HG03442 (cell line): ENCODE data around the gene SPAG17.

Experiments
- ATAC-seq: cut with Tn5 transposase; IDR thresholded peaks from one replicate; pipeline ENCODE4 v1.9.1; 2021; ENCODE audit warnings: mild to moderate bottlenecking, moderate library complexity; ENCODE audit not compliant: unreplicated experiment

SPAG17 gene

GRCh38 chr1:118169016-118169415, 16.0 kb downstream of the SPAG17 start:
- ATAC-seq = no peak

DNA sequence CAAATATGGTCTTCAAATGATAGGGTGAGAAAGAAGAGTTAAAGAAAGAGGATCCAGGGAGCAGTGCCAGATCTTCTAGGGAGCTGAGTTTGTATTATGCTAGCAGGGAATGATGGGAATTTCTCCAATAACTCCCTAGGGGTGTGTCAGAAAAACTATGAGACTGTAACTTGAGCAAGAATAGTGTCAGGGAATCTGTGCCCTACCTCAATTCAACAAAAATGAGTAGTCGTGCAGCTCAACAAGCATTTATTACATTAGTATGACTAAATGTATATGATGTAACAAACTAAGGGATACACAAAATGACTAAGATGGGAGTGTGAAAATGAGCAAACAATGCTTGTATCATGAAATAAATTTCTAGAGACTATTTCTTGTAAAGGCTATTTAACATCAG, 24.2 kb downstream of the SPAG17 start:
- ATAC-seq = no peak

DNA sequence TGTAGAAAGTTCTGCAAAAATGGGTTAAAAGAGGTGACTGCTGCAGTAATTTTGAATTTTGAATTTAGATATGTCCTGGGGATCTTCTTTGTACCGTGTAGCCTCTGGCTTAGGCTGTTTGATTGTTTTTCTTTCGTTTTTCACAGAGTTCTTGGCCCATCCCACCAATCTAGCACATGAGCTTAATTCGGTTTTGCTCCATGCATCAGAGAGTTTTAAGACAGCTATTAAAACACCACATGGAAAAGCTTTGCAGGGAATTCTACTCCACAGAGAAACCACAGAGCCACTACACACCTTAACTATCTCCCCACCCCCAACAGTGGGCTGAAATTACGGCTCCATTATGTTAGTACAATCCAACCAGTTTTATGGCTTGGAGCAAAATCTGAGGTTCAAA, 25.5 kb downstream of the SPAG17 start:
- ATAC-seq = no peak

DNA sequence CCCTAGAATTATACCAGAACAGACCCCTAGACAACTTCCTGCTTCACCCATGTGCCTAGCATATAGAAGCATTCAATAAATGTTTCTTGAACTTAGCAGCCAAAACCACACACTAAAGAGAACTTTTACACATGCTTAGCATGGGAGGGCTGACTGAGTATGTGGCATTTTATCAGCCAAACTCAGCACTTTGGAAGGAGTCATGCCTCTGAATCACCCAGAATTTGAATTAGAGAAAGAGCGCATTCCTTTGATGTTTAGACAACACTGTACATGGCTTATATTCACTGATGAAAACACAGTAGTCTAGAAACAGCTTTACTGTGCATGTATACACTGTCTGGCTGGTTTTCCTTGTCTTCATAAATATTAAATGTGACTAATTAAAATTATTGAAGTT, 26.1 kb downstream of the SPAG17 start:
- no peak for ATAC-seq

GRCh38 chr1:118157506-118157905, 27.5 kb downstream of the SPAG17 start:
- ATAC-seq = no peak

GRCh38 chr1:118155106-118155505, 29.9 kb downstream of the SPAG17 start:
- no peak for ATAC-seq

- ATAC-seq = no peak
These were observed 30.8 kb downstream of the SPAG17 start for GRCh38 chr1:118154220-118154619.

GRCh38 chr1:118151312-118151937, 33.6 kb downstream of the SPAG17 start:
- ATAC-seq = no peak

DNA sequence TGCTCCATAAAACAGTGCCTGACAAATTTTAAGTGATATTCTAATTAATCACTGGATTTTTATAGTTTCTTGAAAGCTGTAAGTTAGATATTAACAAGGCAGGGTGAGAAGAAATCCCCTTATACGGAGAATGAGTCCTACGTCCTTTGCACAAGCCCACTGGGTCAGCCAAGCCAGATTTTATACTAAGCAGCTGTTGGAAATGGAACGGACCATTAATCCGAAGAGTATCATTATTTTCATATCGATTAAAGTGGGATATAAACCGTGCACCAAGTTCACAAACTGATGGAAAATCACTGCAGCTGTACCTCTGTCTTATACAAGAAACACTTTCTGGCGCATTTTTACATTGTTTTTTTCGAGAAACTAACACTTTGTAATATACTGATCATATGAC, 35.2 kb downstream of the SPAG17 start:
- no peak for ATAC-seq

DNA sequence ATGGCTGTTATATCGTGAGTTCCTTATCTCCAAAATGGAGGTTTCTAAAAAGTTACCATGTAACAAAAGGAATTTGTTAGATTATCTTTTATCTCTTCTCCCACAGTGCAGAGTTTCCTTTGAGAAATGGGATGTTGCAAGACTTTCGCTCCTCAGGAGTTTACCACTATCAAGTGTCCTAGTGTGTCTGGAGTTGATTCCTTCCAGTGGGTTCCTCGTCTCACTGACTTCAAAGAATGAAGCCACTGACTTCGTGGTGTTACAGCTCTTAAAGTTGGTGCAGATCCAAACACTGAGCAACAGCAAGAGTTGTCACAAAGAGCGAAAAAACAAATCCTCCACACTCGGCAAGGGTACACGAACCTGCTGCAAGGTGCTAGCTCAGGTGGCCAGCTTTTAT, 37.0 kb downstream of the SPAG17 start:
- no peak for ATAC-seq

- ATAC-seq = no peak
These were observed 37.5 kb downstream of the SPAG17 start for GRCh38 chr1:118147522-118147921.

- ATAC-seq = no peak
These were observed 39.3 kb downstream of the SPAG17 start for GRCh38 chr1:118145721-118146120.

- no peak for ATAC-seq
These were observed 40.3 kb downstream of the SPAG17 start for GRCh38 chr1:118144684-118145083.

- ATAC-seq = no peak
These were observed 41.2 kb downstream of the SPAG17 start for GRCh38 chr1:118143831-118144230.

- ATAC-seq = no peak
These were observed 41.9 kb downstream of the SPAG17 start for GRCh38 chr1:118143121-118143520.

DNA sequence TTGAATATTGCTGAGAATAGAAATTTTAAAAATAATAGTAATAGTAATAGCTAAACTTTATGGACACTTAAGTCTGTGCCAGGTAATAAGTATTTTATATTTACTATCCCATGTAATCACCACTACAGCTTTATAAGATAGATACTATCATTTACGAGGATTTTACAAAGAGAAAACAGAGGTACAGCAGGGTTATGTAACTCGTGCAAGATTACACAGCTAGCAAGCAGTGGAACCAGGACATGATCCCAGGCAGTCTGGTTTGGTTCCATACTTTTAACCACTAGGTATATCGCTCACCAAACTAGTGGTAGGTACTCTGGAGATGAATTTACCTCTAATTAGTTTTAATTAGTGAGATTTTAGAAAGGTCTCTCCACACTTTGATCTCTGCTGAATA, 42.5 kb downstream of the SPAG17 start:
- no peak for ATAC-seq

DNA sequence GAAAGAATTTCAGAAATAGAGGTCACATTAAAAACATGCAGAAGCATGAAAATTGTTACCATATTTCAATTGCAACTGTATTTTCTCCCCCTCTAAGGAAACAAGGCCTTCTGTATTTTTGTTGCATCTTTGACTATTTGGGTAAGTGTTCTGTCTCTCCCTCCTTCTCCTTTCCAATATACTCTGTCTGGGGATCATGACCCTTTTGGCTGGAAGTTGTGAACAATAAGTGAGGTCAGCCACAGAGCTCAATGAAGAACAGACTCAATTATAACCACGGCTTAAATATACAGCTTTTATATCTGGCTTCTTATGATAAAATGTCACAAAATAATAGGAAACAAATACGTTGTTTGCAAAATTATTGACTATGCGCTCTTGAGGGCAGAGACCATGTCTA, 47.1 kb downstream of the SPAG17 start:
- no peak for ATAC-seq

- ATAC-seq = peak; percentile 100
These were observed 48.7 kb downstream of the SPAG17 start for GRCh38 chr1:118136187-118136941.

DNA sequence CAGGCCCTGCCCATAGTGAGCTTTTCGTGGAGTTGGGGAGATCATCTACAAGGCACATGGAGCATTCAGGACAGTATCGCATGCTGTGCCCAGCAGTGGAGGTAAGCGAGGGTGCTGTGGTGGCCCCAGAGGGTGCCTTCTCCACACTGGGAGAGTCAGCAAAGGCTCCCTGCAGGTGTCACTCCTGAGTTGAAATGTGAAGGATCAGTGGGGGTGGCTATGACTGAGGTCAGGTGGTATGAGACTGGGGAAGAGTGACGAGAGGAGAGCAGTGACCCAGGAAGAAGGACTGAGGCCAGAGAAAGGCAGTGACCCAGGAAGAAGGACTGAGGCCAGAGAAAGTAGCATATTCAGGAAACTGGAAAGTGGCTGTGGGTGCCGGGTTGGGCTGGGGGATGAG, 53.0 kb downstream of the SPAG17 start:
- no peak for ATAC-seq

DNA sequence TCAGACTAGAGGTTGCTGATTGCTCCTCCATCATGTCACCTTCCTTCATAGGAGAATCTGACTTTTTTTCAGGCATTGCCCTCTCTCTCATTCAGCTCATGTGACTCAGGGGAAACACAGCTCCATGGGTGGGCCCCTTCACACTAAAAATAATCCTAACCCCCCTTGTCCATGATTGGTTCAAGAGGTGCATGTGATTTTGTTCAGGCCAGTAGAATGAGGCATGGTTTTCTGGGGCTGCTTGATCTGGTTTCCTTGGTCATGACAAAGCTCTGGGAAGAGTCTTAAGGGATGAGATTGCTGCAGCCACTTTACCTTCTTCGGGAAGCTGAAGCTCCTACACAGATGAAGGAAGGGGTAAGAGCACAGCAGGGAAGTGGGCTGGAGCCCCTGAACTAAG, 56.3 kb downstream of the SPAG17 start:
- ATAC-seq = no peak

GRCh38 chr1:118124064-118124463, 61.0 kb downstream of the SPAG17 start:
- ATAC-seq = no peak

GRCh38 chr1:118123116-118123839, 61.8 kb downstream of the SPAG17 start:
- no peak for ATAC-seq
